IPS-20b (cell line): ENCODE data around the gene SV2B.

Experiments used
- H3K27ac ChIP-seq: one replicate; pipeline ENCODE4 v1.5.1; 2013; ENCODE audit warnings: low read length
- H3K27me3 ChIP-seq: 2 replicates; pipeline ENCODE4 v1.6.1; 2013; ENCODE audit warnings: mild to moderate bottlenecking, low read length, inconsistent platforms; ENCODE audit not compliant: insufficient read depth
- H3K36me3 ChIP-seq: 2 replicates; pipeline ENCODE4 v1.6.1; 2013; ENCODE audit warnings: low read depth, mild to moderate bottlenecking, inconsistent platforms, low read length, moderate library complexity; ENCODE audit not compliant: insufficient read depth
- H3K4me1 ChIP-seq: 2 replicates; pipeline ENCODE4 v1.6.1; 2013; ENCODE audit warnings: mild to moderate bottlenecking, control low read depth, inconsistent platforms, low read length, moderate library complexity; ENCODE audit not compliant: insufficient read depth
- H3K4me3 ChIP-seq: 2 replicates; pipeline ENCODE4 v1.5.1; 2013; ENCODE audit warnings: mild to moderate bottlenecking, low read length, inconsistent platforms
- H3K9ac ChIP-seq: 2 replicates; pipeline ENCODE4 v1.6.1; 2013; ENCODE audit warnings: low read depth, mild to moderate bottlenecking, inconsistent platforms, low read length, moderate library complexity
- H3K9me3 ChIP-seq: 2 replicates; pipeline ENCODE4 v1.6.1; 2013; ENCODE audit warnings: mild to moderate bottlenecking, low read depth, low read length, inconsistent platforms; ENCODE audit not compliant: insufficient read depth

The SV2B gene, protein sequence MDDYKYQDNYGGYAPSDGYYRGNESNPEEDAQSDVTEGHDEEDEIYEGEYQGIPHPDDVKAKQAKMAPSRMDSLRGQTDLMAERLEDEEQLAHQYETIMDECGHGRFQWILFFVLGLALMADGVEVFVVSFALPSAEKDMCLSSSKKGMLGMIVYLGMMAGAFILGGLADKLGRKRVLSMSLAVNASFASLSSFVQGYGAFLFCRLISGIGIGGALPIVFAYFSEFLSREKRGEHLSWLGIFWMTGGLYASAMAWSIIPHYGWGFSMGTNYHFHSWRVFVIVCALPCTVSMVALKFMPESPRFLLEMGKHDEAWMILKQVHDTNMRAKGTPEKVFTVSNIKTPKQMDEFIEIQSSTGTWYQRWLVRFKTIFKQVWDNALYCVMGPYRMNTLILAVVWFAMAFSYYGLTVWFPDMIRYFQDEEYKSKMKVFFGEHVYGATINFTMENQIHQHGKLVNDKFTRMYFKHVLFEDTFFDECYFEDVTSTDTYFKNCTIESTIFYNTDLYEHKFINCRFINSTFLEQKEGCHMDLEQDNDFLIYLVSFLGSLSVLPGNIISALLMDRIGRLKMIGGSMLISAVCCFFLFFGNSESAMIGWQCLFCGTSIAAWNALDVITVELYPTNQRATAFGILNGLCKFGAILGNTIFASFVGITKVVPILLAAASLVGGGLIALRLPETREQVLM

GRCh38 chr15:91099995-91100813 lies at the start of gene SV2B:
Gene SV2B (plus strand): TSS chr15:91100257. CDS start chr15:91226264, 126,007 bp downstream.
- no peak within 1 kb of the TSS for H3K9ac ChIP-seq
- no peaks in the 10 kb centered on the region for H3K4me1 ChIP-seq
- H3K27me3 ChIP-seq, result peaks cover 80% of the 10 kb centered on the region
- no peaks in the 10 kb centered on the region for H3K9me3 ChIP-seq
- H3K36me3 ChIP-seq, result no peaks in the 10 kb centered on the region
- H3K27ac ChIP-seq, result no peak within 1 kb of the TSS
- H3K4me3 ChIP-seq, result peak within 1 kb of the TSS; percentile 56

DNA sequence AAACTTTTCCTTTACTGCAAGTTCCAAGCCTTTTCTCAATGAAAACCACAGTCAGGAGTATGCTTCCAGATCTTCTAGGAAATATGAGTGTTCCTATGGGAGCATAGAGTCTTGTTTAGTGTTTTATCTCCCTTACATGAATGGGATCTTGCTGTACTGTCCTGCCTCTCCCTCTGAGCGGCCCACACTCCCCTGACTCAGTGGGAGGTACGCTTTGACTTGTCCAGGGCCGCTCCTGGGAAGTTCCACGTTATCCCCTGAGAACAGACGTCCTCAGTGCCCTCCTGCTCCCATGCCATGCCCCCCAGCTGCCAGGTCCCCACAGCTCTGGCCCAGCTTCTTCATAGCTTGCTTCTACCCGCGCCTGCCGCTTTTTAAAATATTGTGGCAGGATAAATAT lies 48.8 kb upstream of the SV2B start:
- Histone ChIP-seq H3K4me1 (peaks cover 2% of the 10 kb centered on the region; the same call in 1 of the 2 replicates), H3K9me3 (no peaks in the 10 kb centered on the region), H3K4me3 (no peak overlapping the region), H3K36me3 (no peaks in the 10 kb centered on the region), H3K9ac (no peak overlapping the region), H3K27ac (no peak overlapping the region), H3K27me3 (peaks cover 3% of the 10 kb centered on the region)

DNA sequence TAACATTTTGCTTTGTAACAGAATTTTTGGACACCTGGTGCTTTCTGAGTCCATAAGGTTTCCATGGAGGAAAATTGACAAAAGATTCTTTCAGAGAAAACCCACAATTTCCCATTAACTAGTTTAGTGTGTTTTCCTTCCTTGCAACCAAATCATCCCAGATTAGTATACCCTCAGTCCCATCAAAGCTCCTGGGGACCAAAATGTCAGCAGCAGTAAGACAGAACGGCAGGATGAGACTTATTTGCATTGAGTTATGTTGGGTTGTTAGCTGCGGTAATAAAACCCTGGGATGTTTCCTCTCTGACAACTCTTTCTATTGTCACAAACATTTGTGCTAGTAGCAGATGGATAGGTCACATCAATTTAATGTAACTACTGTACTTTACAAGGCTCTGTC lies 45.2 kb upstream of the SV2B start:
- Histone ChIP-seq H3K9ac (no peak overlapping the region), H3K36me3 (no peaks in the 10 kb centered on the region), H3K27me3 (peaks cover 13% of the 10 kb centered on the region)

GRCh38 chr15:91055548-91056331 lies 44.3 kb upstream of the SV2B start:
- no peak overlapping the region for H3K4me3 ChIP-seq

More for the DNA sequence above, 45.2 kb upstream of the SV2B start:
- Histone ChIP-seq H3K9me3 (no peaks in the 10 kb centered on the region), H3K4me1 (no peaks in the 10 kb centered on the region), H3K27ac (no peak overlapping the region), H3K4me3 (no peak overlapping the region)

DNA sequence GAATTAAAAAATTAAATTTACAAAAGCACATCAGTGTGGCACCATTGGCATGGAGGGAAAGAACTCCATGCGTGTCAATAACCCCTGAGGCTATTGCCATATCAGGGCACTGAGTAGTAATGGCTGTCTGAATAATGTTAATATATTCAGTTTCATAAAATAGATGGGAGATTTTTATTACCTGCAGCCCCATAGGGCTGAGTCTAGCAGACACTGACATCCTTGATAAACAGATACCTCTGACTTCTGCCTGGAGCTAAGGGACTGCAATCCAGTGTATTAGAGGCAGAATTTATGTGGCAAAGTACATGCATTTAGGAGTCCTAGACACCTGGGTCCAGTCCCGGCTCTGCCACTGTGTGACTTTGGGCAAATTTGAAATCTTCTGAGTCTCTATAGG lies 38.8 kb upstream of the SV2B start:
- no peak overlapping the region for H3K27ac ChIP-seq
- peaks cover 7% of the 10 kb centered on the region; the same call in 1 of the 2 replicates for H3K9me3 ChIP-seq
- peaks cover 10% of the 10 kb centered on the region for H3K27me3 ChIP-seq
- H3K36me3 ChIP-seq, result no peaks in the 10 kb centered on the region
- H3K4me1 ChIP-seq, result no peaks in the 10 kb centered on the region
- no peak overlapping the region for H3K9ac ChIP-seq
- H3K4me3 ChIP-seq, result no peak overlapping the region

More at GRCh38 chr15:91055548-91056331, 44.3 kb upstream of the SV2B start:
- Histone ChIP-seq H3K27ac (no peak overlapping the region), H3K36me3 (no peaks in the 10 kb centered on the region), H3K9ac (no peak overlapping the region), H3K4me1 (no peaks in the 10 kb centered on the region), H3K9me3 (no peaks in the 10 kb centered on the region), H3K27me3 (peaks cover 13% of the 10 kb centered on the region)

- Histone ChIP-seq H3K27ac (no peak overlapping the region), H3K9me3 (peaks cover 7% of the 10 kb centered on the region; the same call in 1 of the 2 replicates), H3K27me3 (peaks cover 4% of the 10 kb centered on the region; the same call in 1 of the 2 replicates), H3K9ac (no peak overlapping the region), H3K4me3 (no peak overlapping the region), H3K4me1 (no peaks in the 10 kb centered on the region), H3K36me3 (no peaks in the 10 kb centered on the region)
Measured at GRCh38 chr15:91061997-91062396, 38.1 kb upstream of the SV2B start.

DNA sequence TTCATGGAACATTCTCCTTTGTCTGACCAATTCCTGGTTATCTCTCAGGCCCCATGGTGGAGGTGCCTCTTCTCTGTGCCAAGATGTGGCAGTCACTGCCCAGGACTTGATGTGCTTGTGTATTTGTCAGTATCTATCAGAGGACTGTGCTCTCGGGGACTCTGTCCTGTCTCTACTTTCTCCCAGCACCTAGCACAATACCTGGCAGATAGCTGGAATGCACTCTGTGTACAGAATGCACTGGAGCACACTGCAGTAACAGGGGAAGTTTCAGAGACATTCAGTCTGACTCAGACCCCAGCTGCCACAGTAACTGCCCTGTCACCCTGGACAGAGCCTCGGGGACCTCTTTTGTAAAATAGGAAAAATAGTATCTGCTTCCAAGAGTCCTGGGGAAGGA lies 34.6 kb upstream of the SV2B start:
- Histone ChIP-seq H3K9me3 (peaks cover 7% of the 10 kb centered on the region; the same call in 1 of the 2 replicates), H3K4me1 (no peaks in the 10 kb centered on the region), H3K9ac (no peak overlapping the region), H3K36me3 (no peaks in the 10 kb centered on the region), H3K4me3 (no peak overlapping the region), H3K27ac (no peak overlapping the region), H3K27me3 (no peaks in the 10 kb centered on the region)

GRCh38 chr15:91067036-91067435 lies 33.0 kb upstream of the SV2B start:
- Histone ChIP-seq H3K9ac (no peak overlapping the region), H3K9me3 (peaks cover 7% of the 10 kb centered on the region; the same call in 1 of the 2 replicates), H3K36me3 (no peaks in the 10 kb centered on the region), H3K4me3 (no peak overlapping the region), H3K4me1 (no peaks in the 10 kb centered on the region), H3K27ac (no peak overlapping the region), H3K27me3 (no peaks in the 10 kb centered on the region)

DNA sequence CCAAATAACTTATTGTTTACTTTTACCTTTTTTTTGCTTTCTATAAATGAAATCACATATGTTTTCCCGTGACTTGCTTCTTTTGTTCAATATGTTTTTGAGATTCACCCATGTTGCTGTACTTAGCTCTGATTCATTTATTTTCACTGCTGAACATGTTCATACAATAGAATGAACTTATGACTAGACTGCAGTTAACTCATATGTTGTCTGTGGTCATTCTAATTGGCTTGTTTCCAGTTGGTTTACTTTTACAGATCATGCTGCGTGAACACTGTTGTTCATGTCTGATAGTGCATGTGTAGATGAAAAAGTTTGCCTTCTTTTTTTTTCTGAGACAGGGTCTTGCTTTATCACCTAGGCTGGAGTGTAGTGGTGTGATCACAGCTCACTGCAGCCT lies 31.6 kb upstream of the SV2B start:
- no peak overlapping the region for H3K9ac ChIP-seq
- H3K4me3 ChIP-seq, result no peak overlapping the region
- H3K27me3 ChIP-seq, result no peaks in the 10 kb centered on the region
- no peak overlapping the region for H3K27ac ChIP-seq
- peaks cover 7% of the 10 kb centered on the region; the same call in 1 of the 2 replicates for H3K9me3 ChIP-seq
- H3K4me1 ChIP-seq, result no peaks in the 10 kb centered on the region
- no peaks in the 10 kb centered on the region for H3K36me3 ChIP-seq

GRCh38 chr15:91068966-91069365 lies 31.1 kb upstream of the SV2B start:
- no peak overlapping the region for H3K4me3 ChIP-seq
- H3K27ac ChIP-seq, result no peak overlapping the region
- no peaks in the 10 kb centered on the region for H3K36me3 ChIP-seq
- no peaks in the 10 kb centered on the region for H3K4me1 ChIP-seq
- no peaks in the 10 kb centered on the region for H3K27me3 ChIP-seq
- H3K9ac ChIP-seq, result no peak overlapping the region
- peaks cover 7% of the 10 kb centered on the region; the same call in 1 of the 2 replicates for H3K9me3 ChIP-seq

DNA sequence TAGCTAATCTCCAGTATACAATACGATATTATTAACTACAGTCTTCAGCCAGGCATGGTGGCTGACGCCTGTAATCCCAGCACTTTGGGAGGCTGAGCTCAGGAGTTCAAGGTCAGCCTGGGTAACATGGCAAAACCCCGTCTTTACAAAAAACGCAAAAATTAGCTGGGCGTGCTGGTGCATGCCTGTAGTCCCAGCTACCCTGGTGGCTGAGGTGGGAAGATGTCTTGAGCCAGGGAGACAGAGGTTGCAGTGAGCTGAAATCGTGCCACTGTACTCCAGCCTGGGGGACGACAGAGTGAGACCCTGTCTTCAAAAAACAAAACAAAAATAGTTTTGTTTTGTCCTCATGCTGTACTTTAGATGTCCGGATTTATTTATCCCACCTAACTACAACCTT lies 29.2 kb upstream of the SV2B start:
- H3K27ac ChIP-seq, result no peak overlapping the region
- H3K36me3 ChIP-seq, result no peaks in the 10 kb centered on the region
- no peaks in the 10 kb centered on the region for H3K27me3 ChIP-seq
- H3K9ac ChIP-seq, result no peak overlapping the region
- H3K4me3 ChIP-seq, result no peak overlapping the region
- H3K9me3 ChIP-seq, result no peaks in the 10 kb centered on the region
- H3K4me1 ChIP-seq, result no peaks in the 10 kb centered on the region
